ENCODE data around the gene GPANK1.
"Not testable (repeated sequence)": the region's sequence is repeated elsewhere in the genome, so short reads cannot be mapped to it uniquely, and the experiment has no call there.

Gene GPANK1

GRCh38 chr6:31710523-31711219 is 45.9 kb upstream of the GPANK1 start:
- H3K36me3 ChIP-seq, result no peaks in the 10 kb centered on the region
- H3K27ac ChIP-seq, result peak overlapping the region; percentile 34
- TF ChIP-seq, protein P1, sequence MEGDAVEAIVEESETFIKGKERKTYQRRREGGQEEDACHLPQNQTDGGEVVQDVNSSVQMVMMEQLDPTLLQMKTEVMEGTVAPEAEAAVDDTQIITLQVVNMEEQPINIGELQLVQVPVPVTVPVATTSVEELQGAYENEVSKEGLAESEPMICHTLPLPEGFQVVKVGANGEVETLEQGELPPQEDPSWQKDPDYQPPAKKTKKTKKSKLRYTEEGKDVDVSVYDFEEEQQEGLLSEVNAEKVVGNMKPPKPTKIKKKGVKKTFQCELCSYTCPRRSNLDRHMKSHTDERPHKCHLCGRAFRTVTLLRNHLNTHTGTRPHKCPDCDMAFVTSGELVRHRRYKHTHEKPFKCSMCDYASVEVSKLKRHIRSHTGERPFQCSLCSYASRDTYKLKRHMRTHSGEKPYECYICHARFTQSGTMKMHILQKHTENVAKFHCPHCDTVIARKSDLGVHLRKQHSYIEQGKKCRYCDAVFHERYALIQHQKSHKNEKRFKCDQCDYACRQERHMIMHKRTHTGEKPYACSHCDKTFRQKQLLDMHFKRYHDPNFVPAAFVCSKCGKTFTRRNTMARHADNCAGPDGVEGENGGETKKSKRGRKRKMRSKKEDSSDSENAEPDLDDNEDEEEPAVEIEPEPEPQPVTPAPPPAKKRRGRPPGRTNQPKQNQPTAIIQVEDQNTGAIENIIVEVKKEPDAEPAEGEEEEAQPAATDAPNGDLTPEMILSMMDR (IDR thresholded peaks at IDR 0.05), result no peak
- no peaks in the 10 kb centered on the region for H3K9me3 ChIP-seq
- no peaks in the 10 kb centered on the region for H3K27me3 ChIP-seq
- peaks cover 14 to 15% of the 10 kb centered on the region in 2 experiments for H3K4me1 ChIP-seq (ENCODE audit: control insufficient read depth in 1 of 2, insufficient read depth in 1 of 2, low read depth in 1 of 2, low read length in 1 of 2)
- H3K4me3 ChIP-seq (ENCODE audit: low read depth in 1 of 2, low read length in 1 of 2), result peak overlapping the region in 1 of 2 experiments; percentile 8

- peaks cover 14 to 15% of the 10 kb centered on the region in 2 experiments for H3K4me1 ChIP-seq (ENCODE audit: control insufficient read depth in 1 of 2, insufficient read depth in 1 of 2, low read depth in 1 of 2, low read length in 1 of 2)
- not testable (repeated sequence) for H3K4me3 ChIP-seq (ENCODE audit: low read depth in 1 of 2, low read length in 1 of 2); H3K9me3 ChIP-seq; H3K36me3 ChIP-seq; H3K27ac ChIP-seq; H3K27me3 ChIP-seq
Measured at GRCh38 chr6:31709157-31709556, 44.4 kb upstream of the GPANK1 start.

- TF ChIP-seq, protein P1 (IDR thresholded peaks at IDR 0.05), result no peak
- Histone ChIP-seq H3K27ac (no peak overlapping the region), H3K4me3 (ENCODE audit: low read depth in 1 of 2, low read length in 1 of 2) (no peak overlapping the region), H3K27me3 (no peaks in the 10 kb centered on the region), H3K36me3 (no peaks in the 10 kb centered on the region), H3K4me1 (ENCODE audit: control insufficient read depth in 1 of 2, insufficient read depth in 1 of 2, low read depth in 1 of 2, low read length in 1 of 2) (peaks cover 21 to 23% of the 10 kb centered on the region in 2 experiments), H3K9me3 (no peaks in the 10 kb centered on the region)
Measured at GRCh38 chr6:31708224-31708623, 43.4 kb upstream of the GPANK1 start.

GRCh38 chr6:31707701-31708100 is 42.9 kb upstream of the GPANK1 start:
- Histone ChIP-seq H3K27me3 (no peaks in the 10 kb centered on the region), H3K4me3 (ENCODE audit: low read depth in 1 of 2, low read length in 1 of 2) (no peak overlapping the region), H3K4me1 (ENCODE audit: control insufficient read depth in 1 of 2, insufficient read depth in 1 of 2, low read depth in 1 of 2, low read length in 1 of 2) (peaks cover 21 to 23% of the 10 kb centered on the region in 2 experiments), H3K9me3 (no peaks in the 10 kb centered on the region), H3K36me3 (no peaks in the 10 kb centered on the region), H3K27ac (no peak overlapping the region)
- TF ChIP-seq, protein P1 (IDR thresholded peaks at IDR 0.05), result no peak

DNA sequence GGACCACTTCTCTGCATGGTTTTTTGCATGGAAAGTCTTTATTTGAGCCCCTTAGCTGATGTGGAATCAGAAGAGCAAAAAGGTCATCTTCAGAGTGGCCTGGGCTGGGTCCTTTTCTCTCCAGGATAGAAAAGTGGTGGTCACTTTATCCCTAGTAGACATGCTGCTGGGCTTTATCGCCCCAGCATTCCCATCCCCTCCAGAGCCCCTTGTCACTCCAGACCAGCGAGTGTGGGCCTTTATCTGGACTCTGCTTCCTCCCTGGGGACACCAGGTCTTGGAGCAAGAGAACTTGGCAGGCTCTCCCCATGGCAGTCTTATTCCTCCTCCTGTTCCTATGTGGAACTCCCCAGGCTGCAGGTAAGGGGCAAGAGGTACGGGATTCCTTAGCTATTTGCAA is 41.8 kb upstream of the GPANK1 start, which contains the start of gene LY6G6F:
LY6G6F (plus strand) TSS at position 268 of the 400 bp plus-strand sequence; CDS start at position 309, 41 bp downstream.
- Histone ChIP-seq H3K4me1 (ENCODE audit: control insufficient read depth in 1 of 2, insufficient read depth in 1 of 2, low read depth in 1 of 2, low read length in 1 of 2) (peaks cover 27 to 28% of the 10 kb centered on the region in 2 experiments), H3K36me3 (peaks cover 2% of the 10 kb centered on the region), H3K27me3 (no peaks in the 10 kb centered on the region), H3K4me3 (ENCODE audit: low read depth in 1 of 2, low read length in 1 of 2) (no peak within 1 kb of the TSS), H3K27ac (no peak within 1 kb of the TSS), H3K9me3 (no peaks in the 10 kb centered on the region)
- TF ChIP-seq, protein P1 (IDR thresholded peaks at IDR 0.05), result no peak

DNA sequence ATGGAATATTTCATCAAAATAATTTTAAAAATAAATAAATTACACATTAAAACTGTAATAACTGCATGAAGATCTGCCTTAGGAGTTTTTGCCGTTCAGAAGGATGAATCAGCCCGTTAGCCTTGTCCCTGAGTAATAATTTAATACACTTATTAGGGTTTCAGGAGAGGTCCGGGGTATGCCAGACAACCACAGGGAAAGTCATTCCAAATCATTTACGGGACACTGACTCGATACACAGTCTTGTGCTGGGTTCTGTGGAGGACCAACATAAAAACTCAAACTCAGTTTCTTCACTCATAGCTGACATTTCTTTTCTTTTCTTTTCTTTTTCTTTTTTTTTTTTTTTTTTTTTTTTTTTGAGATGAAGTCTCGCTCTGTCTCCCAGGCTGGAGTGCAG is 41.1 kb upstream of the GPANK1 start:
- TF ChIP-seq, protein P1 (IDR thresholded peaks at IDR 0.05), result no peak
- Histone ChIP-seq H3K27ac (no peak overlapping the region), H3K4me1 (ENCODE audit: control insufficient read depth in 1 of 2, insufficient read depth in 1 of 2, low read depth in 1 of 2, low read length in 1 of 2) (peaks cover 27 to 28% of the 10 kb centered on the region in 2 experiments), H3K4me3 (ENCODE audit: low read depth in 1 of 2, low read length in 1 of 2) (no peak overlapping the region), H3K36me3 (peaks cover 9% of the 10 kb centered on the region), H3K9me3 (no peaks in the 10 kb centered on the region), H3K27me3 (no peaks in the 10 kb centered on the region)
